GM21423 (cell line): ENCODE measurements around the gene PKD1.

Experiments used
- ATAC-seq: cut with Tn5 transposase; IDR thresholded peaks from one replicate; pipeline ENCODE4 v1.9.1; 2021; ENCODE audit warnings: mild to moderate bottlenecking, moderate library complexity; ENCODE audit not compliant: unreplicated experiment

Gene PKD1

DNA sequence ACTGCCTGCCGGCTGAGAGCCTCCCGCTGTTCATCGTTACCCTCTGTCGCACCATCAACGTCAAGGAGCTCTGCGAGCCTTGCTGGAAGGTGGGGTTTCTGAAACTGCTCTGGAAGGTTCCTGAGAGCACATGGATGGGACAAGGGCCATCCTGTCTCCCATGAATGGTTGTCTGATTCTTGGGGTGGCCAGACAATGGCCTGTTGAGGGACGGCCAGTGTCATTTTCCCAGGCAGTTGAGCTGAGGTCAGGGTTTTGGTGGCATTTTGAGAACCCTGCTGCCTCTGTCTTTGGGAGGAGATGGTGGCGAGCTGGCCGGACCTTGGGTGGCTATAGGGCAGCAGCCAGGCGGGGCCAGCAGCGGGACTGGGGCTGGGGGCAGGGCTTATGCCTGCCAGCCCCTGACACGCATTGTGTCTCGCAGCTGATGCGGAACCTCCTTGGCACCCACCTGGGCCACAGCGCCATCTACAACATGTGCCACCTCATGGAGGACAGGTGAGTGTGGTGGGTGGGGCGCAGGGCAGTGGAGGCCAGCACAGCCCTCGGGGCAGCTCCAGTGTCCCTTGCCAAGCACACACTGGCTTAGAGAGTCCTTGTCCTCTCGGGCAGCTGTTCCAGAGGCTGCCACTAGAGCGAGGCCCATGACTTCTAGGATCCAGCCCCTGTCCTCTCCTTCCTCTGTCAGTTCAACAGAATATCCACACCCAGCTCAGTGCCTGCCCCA, 78.9 kb downstream of the PKD1 start:
- no peak for ATAC-seq

DNA sequence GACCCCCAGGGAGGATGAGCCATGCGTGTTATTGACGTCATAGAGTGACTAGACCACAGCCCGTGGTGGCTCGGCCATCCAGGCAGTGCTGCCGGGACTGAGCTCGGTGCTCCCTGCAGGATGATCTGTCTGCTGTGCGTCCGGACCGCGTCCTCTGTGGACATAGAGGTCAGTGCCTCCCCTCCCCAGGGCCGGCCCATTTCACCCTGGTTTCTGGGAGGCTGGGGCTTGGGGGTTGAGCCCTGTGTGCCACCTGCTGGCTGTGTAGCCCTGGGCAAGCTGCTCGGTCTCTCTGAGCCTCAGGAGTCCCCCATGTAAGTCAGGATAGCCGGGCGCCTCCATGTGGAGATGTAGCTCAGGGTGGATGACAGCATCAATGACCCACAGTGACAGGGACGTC, 79.6 kb downstream of the PKD1 start:
- ATAC-seq, result no peak

DNA sequence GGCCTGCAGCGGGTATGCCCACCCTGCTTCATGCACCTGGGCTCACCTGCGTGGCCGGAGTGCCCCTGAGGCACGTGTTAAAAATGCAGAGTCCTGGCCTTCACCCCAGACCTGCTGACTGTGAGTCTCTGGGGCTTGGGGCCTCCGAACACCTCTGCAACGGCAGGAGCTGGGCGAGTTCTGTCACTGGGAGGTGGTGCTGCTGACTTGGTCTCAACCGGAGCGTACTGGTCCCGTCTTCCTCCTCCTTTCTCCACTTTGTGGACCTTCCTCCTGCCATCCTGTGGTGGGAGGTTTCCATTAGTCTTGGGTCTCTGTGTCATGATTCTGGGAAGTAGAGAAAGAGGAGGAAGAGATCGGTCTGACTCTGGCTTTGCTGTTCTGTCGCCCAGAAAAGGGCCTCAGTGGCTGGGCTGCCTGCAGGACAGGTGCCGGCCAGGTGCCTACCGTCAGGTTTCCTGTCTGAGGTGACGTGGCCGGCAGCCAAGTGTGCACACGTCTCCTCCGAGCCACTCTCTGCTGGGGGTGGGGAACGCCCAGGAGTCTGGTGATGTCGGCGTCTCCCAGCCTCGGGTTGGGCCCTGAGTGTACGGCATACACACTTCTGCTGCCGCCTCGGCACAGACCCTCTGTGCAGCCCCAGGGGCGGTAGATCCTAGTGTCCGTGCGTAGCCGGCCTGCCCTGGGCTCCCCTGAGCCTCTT, 81.0 kb downstream of the PKD1 start:
- no peak for ATAC-seq

DNA sequence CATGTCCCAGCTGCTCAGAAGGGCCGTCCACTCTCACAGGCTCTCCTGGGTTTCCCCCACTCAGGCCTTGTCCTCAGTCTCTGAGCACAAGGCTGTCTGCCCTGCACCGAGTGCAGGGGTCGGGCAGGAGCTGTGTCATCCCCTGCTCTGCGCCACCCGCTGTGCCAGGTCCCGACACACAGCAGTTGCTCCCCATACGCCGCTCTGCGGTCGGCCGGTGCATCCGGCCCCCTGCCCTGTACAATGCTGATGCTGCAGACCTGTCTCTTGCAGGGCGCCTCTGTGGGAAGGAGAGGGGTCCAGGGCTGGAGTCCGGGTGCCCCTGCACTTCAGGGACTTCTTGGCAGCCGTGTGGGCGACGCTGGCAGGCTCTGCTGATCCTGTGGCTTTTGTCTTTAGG, 81.8 kb downstream of the PKD1 start:
- ATAC-seq, result no peak

DNA sequence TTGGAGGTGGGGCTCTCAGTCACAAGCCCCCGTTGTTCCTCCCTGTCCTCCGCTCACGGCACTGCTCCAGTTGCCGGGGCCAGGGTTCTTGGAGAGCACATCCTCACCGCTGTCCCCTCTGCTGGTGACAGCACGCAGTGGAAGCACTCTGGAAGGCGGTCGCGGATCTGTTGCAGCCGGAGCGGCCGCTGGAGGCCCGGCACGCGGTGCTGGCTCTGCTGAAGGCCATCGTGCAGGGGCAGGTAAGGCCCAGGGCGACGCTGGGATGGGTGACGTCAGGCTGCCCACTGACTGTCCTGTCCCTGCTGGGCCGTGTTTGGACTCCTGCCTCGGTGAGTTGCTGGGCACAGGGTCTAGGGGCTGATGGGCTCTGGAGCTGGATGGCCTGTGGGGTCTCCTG, 82.5 kb downstream of the PKD1 start:
- no peak for ATAC-seq

DNA sequence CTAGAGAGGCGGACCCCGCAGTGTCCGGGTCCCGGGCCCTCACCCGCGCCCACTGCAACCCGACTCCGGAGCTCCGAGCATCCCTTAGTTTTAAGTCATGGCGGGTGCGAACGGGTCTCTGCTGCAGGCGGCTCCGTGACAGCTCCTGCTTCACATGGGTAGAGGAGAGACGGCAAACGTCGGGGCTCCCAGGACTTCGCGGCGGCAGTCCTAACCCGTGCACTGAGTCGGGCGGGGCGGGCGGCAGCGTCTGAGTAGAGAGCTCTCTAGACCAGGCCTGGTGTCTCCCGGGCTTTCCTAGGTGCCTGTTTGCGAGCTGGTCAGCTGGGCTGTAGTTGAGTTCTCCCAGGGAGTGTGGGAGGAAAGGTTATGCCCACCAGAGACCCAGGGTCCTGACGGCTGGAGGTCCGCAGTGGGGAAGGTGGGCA, 87.6 kb downstream of the PKD1 start:
- ATAC-seq, result no peak

DNA sequence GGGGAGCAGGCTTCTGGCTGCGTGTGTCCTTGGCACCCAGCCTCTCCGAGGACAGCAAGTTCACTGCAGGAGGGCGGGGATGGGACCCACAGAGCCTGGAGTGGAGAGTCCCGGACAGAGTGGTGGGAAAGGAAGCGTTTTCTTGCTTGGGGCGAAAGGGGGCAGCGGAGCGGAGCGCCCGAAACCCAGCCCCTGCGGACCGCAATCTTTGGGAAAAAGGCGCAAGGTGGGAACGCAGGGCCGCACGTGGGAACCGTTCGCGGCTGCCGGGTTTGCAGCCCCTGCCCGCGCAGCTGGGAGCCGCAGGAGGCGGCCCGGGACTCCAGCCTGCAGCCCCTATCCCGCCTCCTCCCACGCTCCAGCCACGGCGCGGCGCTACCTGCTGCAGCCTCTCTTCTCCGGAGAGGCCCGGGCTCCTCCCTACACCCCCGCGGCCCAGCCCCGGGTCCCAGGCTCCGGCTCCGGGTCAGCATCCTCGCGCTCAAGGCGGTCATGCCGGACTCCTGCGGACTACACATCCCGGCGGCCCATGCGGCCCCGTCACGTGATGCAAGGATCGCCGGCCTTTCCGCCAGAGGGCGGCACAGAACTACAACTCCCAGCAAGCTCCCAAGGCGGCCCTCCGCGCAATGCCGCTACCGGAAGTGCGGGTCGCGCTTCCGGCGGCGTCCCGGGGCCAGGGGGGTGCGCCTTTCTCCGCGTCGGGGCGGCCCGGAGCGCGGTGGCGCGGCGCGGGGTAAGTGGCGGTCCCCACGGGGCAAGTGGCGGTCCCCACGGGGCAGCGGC, 88.2 kb downstream of the PKD1 start, which contains the start of the genes NTHL1 and TSC2:
Gene NTHL1 (minus strand): TSS at position 505 of the 786 bp plus-strand sequence. CDS start 11 bp downstream, at position 494.
Gene TSC2 (plus strand): TSS at position 656 of the 786 bp plus-strand sequence. CDS start 631 bp downstream, outside the sequence.
- peak; percentile 90 for ATAC-seq

DNA sequence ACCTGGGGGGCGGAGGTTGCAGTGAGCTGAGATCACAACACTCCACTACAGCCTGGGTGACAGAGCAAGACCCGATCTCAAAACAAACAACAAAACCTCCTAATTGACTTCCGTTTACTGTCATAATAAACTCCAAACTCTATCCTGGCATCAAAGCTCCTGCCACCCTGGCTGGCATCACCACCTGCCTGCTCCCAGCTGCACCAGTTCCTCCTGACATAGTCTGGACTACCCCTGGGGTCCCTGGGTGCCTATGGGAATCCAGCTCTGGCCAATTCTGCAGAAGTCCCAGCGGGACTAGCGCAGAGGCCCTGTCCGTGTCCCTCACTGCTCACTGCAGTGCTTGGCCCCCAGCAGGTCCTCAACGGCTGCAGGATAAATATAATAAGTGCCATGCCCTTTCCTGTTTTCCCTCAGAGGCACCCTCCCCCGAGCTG, 88.8 kb downstream of the PKD1 start:
- peak; percentile 4 for ATAC-seq

DNA sequence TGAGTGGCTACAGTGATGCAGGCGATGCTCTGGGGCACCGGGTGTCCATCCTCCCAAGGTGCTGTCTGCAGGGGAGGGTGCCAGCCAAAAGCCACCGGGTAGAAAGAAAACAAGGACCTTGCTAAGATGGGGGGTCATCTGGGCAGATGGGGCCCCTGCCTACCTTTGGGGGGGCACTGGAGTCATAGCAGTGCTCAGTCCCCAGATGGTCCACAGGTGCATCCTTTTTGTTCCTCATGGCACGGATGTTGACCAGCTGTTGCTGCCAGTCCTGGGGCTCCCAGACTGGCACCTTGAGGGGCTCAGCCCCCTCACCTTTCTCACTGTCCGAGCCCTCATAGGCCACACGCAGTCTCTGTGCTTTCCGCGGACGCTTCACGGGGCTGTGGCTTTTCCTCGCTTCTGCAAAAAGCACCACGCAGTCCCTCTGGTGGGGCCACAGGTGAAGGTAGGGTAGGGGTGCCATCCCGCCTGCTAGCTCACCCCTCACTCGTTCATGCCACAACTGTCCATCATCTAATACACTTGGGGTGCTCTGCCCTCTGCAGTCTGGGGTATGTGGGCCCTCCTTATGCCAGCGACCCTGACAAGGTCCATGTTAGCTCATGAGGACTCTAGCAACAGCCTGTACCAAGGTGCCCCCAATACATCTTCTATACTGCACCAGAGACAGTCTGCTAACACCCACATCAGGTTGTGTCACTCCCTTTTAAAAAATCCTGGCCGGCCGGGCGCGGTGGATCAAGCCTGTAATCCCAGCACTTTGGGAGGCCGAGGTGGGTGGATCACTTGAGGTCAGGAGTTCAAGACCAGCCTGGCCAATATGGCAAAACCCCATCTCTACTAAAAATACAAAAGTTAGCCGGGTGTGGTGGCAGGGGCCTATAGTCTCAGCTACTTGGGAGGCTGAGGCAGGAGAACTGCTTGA, 89.5 kb downstream of the PKD1 start:
- ATAC-seq, result no peak

DNA sequence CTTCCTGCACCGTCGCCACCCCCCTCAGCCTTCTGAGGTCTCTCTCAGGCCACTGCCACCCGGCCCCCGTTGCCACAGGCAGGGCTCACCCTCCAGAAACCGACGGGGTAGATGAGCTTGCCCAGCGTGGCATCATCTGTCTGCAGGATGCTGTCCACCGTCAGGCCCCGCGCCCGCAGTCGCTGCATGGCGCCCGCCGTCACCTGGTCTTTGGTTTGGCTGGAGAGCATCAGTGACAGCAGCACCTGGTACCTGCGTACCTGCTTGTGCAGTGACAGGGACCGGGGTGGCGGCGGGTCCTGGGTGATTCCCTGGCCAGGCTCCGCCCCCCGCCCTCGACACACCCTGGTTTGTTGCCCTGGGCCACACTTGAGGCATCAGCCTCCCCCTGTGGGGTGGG, 91.2 kb downstream of the PKD1 start:
- ATAC-seq, result no peak

DNA sequence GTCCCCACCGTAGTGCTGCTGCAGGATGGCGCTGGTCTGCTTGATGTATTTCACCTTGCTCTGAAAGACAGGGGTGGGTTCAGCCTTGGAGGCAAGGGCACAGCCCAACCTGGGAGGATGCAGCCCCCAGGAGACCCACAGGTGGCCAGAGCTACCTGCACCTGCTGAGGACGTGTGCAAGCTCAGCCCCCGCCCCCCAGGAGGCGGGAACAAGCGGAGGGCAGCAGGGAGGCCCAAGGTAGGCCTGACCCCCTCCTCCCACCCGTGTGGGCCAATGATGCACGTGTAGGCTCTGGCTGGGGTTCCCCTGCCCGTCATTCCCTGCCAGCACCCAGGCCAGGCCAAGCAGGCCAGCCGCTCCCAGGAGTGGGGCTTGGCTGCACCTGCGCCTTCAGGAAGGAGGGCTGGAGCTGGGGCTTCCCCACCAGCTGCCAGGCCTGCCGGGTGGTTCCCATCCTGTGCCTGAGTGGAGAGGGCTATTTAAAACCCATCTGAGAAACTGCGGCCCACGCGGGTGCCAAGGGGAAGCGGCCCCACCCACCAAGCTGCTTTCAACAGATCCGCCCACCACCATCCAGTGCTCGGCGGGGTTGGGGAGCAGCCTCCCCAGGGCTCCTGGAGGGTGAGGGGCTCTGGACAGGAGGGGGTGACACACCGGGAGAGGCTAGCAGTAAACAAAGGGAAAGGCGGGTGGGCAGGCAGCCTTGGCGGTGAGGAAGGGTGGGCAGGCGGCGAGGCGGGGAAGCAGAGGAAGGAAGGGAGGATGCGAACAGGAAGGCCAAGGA, 91.8 kb downstream of the PKD1 start:
- no peak for ATAC-seq

DNA sequence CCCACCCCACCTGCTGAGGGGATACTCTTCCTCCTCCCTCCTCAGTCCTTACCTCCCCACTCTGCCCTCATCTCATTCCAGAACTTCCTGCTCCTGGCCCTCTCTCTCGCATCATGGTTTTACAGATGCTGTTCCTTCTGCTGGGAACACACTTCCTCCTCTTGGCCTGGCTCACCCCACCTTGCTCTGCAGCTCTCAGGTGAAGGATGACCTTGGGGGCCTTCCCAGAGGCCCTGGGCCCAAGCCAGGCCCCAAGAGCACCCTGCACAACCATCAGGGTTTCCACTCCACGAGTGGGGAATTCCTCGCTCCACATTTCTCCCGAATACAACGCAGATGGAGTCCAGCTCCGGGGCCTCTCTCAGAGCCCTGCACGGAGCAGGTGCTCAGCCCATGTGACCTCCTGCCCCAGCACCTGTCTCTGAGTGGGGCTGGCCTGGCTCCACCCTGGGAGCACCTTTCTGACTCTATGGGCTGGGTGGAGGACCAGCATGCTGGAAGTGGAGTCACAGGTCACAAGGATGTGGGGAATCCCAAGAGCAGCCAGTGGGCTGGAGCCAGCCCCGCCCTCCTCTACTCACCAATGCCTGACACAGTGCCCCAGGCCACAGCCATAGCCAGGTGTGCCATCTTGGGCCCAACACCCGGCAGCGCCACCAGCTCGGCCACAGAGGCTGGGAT, 92.6 kb downstream of the PKD1 start:
- no peak for ATAC-seq

DNA sequence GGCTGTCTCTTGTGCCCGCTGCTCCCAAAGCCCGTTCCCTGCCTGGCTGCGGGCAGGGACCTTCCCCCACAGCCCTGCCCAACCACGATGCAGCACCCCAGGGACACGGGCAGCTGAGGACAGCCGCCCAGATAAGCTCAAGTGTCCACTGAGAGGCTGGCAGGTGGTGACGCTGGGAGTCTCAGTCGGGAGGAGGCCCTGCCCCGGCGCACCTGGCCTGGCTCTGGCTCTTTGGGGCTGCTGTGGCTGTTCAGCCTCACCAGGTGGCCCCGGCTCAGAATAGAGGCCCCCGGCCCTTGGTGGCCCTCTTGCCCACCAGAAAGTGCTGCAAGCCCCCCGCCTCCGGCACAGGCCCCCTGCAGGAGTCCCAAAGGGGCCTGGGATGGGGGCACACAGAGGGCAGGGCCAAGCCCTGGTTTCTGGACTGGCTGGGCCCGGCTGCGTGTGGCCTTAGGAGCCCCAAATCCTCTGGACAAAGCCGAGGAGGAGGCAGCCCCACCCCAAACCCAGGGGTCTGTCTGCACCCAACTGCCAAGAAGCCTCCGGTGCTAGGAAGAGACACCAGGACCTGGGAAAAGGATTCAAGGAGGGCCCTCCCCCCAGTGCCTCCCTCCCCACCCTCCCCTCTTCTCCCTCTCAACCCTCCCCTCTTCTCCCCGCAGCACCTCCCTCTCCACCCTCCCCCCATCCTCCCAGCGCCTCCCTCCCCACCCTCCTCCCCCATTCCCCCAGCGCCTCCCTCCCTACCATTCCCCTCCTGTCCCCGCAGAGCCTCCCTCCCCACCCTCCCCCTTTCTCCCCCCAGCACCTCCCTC, 93.3 kb downstream of the PKD1 start:
- ATAC-seq, result no peak

DNA sequence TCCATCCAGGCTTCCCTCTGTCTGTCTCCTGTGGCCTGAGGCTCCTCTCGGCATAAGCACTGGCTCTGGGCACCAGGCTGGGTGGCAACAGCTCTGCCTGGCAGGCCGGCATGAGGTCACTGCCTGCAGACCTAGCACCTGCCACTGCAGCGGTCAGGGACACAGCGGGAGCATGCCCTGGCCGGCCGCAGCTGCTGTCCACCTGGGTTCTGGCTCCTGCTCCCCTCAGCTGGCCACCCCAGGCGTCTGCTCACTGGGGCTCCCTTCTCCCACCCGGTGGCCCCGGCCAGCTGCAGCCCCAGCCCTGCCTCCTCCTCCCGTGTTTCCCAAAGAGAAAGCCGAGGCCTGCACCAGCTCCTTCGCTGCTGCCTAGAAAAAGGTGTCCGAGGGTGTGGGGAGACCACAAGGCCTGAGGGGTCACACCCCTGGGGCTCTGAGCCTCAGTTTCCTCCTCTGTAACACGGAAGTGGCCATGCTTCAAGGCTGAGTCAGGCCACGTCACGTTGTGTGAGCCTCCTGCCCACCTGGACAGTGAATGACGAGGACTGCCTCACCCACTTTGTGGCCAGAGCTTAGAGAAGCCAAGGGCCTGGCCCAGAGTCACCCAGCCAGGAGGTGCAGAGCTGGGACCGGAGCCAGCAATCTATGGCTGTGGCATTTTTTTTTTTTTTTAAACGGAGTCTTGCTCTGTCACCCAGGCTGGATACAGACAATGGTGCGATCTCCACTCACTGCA, 94.7 kb downstream of the PKD1 start:
- ATAC-seq, result no peak

DNA sequence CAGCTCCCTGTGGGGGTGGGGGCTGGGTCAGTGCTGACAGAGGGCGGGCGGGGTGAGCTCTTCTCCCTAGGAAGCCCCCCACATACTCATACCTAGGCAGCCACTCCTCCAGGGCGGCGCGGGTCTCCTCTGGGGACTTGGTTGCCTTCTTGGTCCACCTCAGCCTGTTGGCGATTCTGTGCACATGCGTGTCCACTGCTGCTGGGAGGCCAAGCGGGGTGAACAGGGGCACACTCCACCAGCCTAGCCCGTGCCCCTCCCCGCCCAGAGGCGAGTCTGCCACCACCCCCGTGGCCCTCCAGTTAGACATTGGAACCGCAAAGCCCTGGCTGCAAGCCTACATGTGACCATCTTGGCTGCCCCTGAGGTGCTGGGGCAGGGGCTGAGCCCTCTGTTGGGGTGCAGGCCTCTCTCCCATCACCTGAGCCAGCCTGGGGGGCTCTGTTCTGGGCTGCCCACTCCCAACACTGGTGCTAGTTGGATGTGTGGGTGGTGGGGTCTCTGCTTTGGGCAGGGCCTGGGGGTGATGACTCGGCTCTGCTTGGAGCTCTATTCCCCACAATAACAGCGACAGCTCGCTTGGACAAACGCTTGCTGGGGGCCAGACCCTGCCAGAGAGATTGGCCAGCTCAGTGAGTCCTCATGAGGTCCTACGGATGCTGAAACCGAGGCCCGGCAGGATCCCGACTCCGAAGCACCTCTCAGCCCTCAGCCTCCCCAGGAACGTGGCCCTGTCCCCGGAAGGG, 95.5 kb downstream of the PKD1 start:
- ATAC-seq, result no peak

DNA sequence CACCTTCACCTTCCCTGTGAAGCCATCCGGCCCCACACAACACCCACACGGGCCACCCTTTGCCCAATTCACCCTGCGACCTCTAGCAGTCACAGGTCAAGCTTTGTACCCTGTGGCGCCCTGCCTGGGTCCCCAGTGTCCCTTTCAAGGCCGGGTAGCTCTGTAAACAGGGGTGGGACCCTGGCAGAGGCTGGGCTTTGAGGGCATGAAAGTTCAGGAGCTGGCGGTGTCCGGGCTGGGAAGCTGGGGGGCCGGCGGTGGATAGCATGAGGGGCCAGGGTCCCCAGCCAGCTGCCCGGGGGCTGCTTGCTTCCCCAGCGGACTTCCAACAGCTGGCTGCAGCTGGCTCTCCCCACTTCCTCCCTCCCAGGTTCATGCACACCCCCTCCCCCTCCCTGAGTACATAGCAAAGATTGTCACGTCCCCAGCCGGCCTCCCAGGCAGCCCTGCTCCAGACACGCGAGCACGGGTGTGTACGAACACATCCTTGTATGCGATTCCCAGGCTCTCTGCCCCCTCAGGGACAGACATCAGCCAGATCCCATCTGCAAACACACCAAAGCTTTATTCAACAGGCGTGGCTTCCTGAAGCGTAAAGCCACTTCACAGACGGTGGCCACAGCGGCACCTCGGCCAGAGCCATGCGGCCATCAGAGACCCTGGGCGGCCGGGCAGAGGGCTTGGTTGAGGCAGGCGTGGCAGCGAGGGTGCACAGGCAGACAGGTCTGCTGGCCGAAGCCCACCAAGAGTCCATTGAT, 96.2 kb downstream of the PKD1 start:
- ATAC-seq, result no peak
